SH-SY5Y (cell line): ENCODE measurements around the gene RSPO1.

Source experiments
- GATA2 ChIP-seq: IDR thresholded peaks from 2 replicates; pipeline ENCODE4 v1.6.1; 2011; ENCODE audit warnings: mild to moderate bottlenecking, low read depth, low read length
- GATA3 ChIP-seq: IDR thresholded peaks from 2 replicates; pipeline ENCODE4 v1.6.1; 2011; ENCODE audit warnings: low read depth, mild to moderate bottlenecking, low read length, moderate library complexity

DNA sequence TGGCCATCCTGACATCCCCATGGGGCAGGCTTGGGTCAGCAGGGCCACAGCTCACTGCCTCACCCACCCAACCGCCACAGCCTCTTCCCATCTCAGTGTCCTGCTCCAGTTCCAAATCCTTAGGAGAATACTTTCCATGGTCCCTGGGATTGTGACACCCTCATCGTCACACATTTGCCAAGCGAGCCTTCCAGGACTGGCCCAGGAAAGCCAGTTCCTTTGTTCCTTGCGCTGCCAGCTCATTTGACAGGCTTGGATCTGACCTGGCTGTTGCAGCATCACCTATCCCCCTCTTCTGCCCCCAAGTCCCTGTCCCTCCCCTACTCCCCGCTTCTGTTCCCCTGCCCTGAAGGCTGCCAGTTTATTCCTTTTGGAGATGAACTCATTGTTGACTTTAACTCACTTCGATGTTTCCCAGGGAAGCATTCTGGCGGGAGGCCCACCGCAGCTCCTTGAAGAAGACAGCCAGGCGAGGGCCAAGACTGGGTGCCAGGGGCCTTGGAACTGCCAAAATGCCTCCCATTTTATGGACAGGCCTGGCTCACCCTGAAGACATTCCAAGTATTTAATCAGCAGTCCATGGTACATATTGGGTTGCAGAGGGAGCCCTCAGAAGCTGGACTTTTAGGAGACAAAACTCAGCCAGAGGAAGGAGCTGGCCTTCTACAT, 28.8 kb downstream of the RSPO1 start:
- no peak for TF ChIP-seq GATA3
- no peak for TF ChIP-seq GATA2
